Activated T-helper 2 cell treated with anti-CD3 and anti-CD28 coated beads, Interferon-gamma antibody, Interleukin-2, Interleukin-4, amounts not matched to agents 10 μg/mL and 5 μg/mL and 100 μg/mL, durations not matched to agents 14 hours and 24 hours and 36 hours (primary cell): ENCODE data around the gene COBL. TPM values are rescaled to one million over a fixed set of nuclear protein-coding genes. Genes with fewer than 3 reads are reported as not detected.

Experiments used
- DNase-seq: peaks from one replicate; pipeline ENCODE4 v3.0.0; 2021; ENCODE audit warnings: low spot score
- H3K27ac Mint-ChIP-seq: one replicate; pipeline ENCODE4 v1.8.0; 2021; ENCODE audit warnings: mixed read lengths
- H3K27me3 Mint-ChIP-seq: one replicate; pipeline ENCODE4 v1.8.0; 2021; ENCODE audit warnings: low read depth, mixed read lengths
- H3K36me3 Mint-ChIP-seq: one replicate; pipeline ENCODE4 v1.8.0; 2021; ENCODE audit warnings: low read depth, mixed read lengths
- H3K4me1 Mint-ChIP-seq: one replicate; pipeline ENCODE4 v1.8.0; 2021; ENCODE audit warnings: low read depth, mixed read lengths
- H3K4me3 Mint-ChIP-seq: one replicate; pipeline ENCODE4 v1.8.0; 2021; ENCODE audit warnings: low read depth, mild to moderate bottlenecking, moderate library complexity, mixed read lengths
- H3K9me3 Mint-ChIP-seq: one replicate; pipeline ENCODE4 v1.8.0; 2021; ENCODE audit warnings: mixed read lengths
- intact Hi-C: fragments of 100-400 bp; cut with micrococcal nuclease; formaldehyde crosslinking; loops from one replicate; pipeline ENCODE4 v1.15.1; 2023
- total RNA-seq: library from RNA; stranded (reverse); gene quantifications from 2 replicates; pipeline ENCODE4 v1.2.3, GENCODE V29; 2022

COBL gene
- total RNA-seq, 1 donor from 2014 or later, result not detected

DNA sequence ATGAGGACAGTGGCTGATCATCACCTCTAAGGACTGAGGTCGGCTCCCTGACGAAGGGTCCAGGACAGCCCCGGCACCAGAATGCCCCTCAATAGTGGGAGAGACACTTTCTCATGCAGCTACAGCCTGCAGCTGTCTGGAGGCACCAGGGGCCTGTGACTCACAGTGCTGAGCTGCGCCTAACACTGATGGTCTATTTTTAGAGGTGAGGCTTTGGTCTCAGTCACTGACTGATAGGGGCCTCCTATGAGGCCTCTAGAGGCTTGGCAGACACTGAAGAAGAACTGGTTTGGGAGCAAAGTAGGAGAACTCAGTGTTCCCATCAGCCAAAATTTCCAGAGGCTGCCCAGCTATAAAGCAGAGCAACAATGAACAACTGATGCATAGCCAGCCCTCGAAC is 130.1 kb downstream of the COBL start:
- H3K9me3 Mint-ChIP-seq, result no peaks in the 10 kb centered on the region
- no peak overlapping the region for H3K4me3 Mint-ChIP-seq
- DNase-seq, result no peak
- intact Hi-C loops, result no loop called here
- H3K36me3 Mint-ChIP-seq, result no peaks in the 10 kb centered on the region
- H3K4me1 Mint-ChIP-seq, result no peaks in the 10 kb centered on the region
- no peaks in the 10 kb centered on the region for H3K27me3 Mint-ChIP-seq
- no peak overlapping the region for H3K27ac Mint-ChIP-seq

DNA sequence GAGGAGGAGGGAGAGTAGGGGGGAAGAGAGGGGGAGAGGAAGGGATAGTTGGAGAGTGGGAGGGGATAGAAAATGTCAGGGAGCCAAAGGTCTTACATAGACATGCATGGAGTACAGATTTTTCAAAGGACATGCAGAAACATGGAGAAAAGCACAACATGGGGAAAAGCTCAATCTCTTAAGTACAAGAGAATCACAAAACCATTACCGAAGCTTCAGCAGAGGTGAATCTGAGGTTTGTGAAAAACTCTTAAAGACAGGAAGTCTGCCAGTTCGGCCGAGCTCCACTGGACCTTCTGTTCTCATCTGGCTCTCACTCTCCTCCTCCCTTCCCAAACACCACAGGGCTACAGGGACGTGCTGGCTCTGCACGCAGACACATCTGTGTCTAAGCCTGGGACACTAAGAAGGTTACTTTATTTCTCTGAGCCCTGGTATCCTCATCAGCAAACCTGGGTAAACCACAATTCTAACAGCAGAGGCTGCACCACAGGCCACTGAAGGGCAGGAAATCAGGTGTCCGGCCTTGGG is 133.9 kb downstream of the COBL start:
- Mint-ChIP-seq H3K27me3 (peaks cover 2% of the 10 kb centered on the region), H3K27ac (no peak overlapping the region), H3K9me3 (no peaks in the 10 kb centered on the region), H3K4me3 (no peak overlapping the region), H3K36me3 (no peaks in the 10 kb centered on the region), H3K4me1 (no peaks in the 10 kb centered on the region)
- DNase-seq, result no peak
- intact Hi-C loops, result no loop called here

- Mint-ChIP-seq H3K27me3 (peaks cover 2% of the 10 kb centered on the region), H3K4me3 (no peak overlapping the region), H3K27ac (no peak overlapping the region), H3K4me1 (no peaks in the 10 kb centered on the region), H3K9me3 (no peaks in the 10 kb centered on the region), H3K36me3 (no peaks in the 10 kb centered on the region)
- intact Hi-C loops, result no loop called here
- DNase-seq, result no peak
Observed at GRCh38 chr7:51180092-51180491, 136.5 kb downstream of the COBL start.

DNA sequence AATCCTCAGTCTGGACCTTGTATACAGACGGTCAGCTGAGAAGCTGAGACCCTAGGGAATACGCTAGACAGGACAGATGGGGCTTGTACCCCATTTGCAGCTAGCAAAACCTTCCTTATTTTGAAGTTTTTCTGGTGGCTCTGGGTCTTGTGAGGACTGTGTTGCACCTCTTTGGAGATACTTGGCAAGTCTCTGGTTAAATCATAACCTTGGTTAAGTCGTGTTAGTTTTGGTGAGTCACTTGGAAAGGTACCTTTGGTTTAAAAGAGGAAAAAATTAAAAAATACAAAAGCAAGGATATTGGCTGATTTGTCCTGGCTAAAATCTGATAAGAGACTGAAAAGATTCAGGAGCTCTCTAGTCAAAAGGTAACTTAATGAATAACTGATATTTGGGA is 140.6 kb downstream of the COBL start:
- Mint-ChIP-seq H3K27ac (no peak overlapping the region), H3K36me3 (no peaks in the 10 kb centered on the region), H3K9me3 (no peaks in the 10 kb centered on the region), H3K4me1 (no peaks in the 10 kb centered on the region), H3K4me3 (no peak overlapping the region), H3K27me3 (peaks cover 2% of the 10 kb centered on the region)
- intact Hi-C loops, result no loop called here
- DNase-seq, result no peak

GRCh38 chr7:51175316-51175991 is 141.2 kb downstream of the COBL start:
- peaks cover 2% of the 10 kb centered on the region for H3K27me3 Mint-ChIP-seq
- no peaks in the 10 kb centered on the region for H3K9me3 Mint-ChIP-seq
- no peaks in the 10 kb centered on the region for H3K4me1 Mint-ChIP-seq
- no peak overlapping the region for H3K27ac Mint-ChIP-seq
- no peak for DNase-seq
- intact Hi-C loops, result no loop called here
- no peak overlapping the region for H3K4me3 Mint-ChIP-seq
- no peaks in the 10 kb centered on the region for H3K36me3 Mint-ChIP-seq

DNA sequence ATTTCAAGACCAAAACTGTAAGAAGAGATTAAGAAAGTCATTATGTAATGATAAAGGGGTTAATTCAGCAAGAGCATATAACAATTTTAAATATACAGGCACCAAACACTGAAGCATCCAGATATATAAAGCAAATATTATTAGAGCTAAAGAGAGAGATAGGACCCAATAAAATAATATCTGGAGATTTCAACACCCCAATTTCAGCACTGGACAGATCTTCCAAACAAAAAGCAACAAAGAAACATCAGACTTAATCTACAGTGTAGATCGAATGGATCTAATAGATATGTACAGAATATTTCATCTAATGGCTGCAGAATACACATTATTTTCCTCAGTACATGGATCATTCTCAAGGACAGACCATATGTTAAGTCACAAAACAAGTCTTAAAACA is 151.3 kb downstream of the COBL start:
- Mint-ChIP-seq H3K9me3 (no peaks in the 10 kb centered on the region), H3K27me3 (peaks cover 39% of the 10 kb centered on the region), H3K27ac (no peak overlapping the region), H3K4me1 (peaks cover 16% of the 10 kb centered on the region), H3K4me3 (no peak overlapping the region), H3K36me3 (no peaks in the 10 kb centered on the region)
- intact Hi-C loops, result no loop called here
- no peak for DNase-seq

GRCh38 chr7:51162724-51163329 is 153.8 kb downstream of the COBL start:
- H3K27ac Mint-ChIP-seq, result no peak overlapping the region
- peaks cover 39% of the 10 kb centered on the region for H3K27me3 Mint-ChIP-seq
- no peaks in the 10 kb centered on the region for H3K9me3 Mint-ChIP-seq
- intact Hi-C loops, result loop anchor here (1.0 kb wide), 2 partner anchors 204 to 696 kb away; no protein-coding TSS in a partner anchor
- peaks cover 16% of the 10 kb centered on the region for H3K4me1 Mint-ChIP-seq
- H3K36me3 Mint-ChIP-seq, result no peaks in the 10 kb centered on the region
- H3K4me3 Mint-ChIP-seq, result no peak overlapping the region
- peak; percentile 57 for DNase-seq

GRCh38 chr7:51161937-51162336 is 154.7 kb downstream of the COBL start:
- peaks cover 16% of the 10 kb centered on the region for H3K4me1 Mint-ChIP-seq
- H3K27ac Mint-ChIP-seq, result no peak overlapping the region
- H3K9me3 Mint-ChIP-seq, result no peaks in the 10 kb centered on the region
- intact Hi-C loops, result loop anchor here (1.0 kb wide), 3 partner anchors 205 to 1070 kb away; no protein-coding TSS in a partner anchor
- no peak for DNase-seq
- H3K4me3 Mint-ChIP-seq, result no peak overlapping the region
- H3K27me3 Mint-ChIP-seq, result peaks cover 36% of the 10 kb centered on the region
- H3K36me3 Mint-ChIP-seq, result no peaks in the 10 kb centered on the region

- intact Hi-C loops, result loop anchor here (1.0 kb wide), 1 partner anchor 1069 kb away; no protein-coding TSS in a partner anchor
- H3K9me3 Mint-ChIP-seq, result no peaks in the 10 kb centered on the region
- H3K27ac Mint-ChIP-seq, result no peak overlapping the region
- H3K36me3 Mint-ChIP-seq, result no peaks in the 10 kb centered on the region
- peak; percentile 25 for DNase-seq
- peaks cover 16% of the 10 kb centered on the region for H3K4me1 Mint-ChIP-seq
- H3K4me3 Mint-ChIP-seq, result no peak overlapping the region
- H3K27me3 Mint-ChIP-seq, result peaks cover 34% of the 10 kb centered on the region
Observed at GRCh38 chr7:51160990-51161615, 155.5 kb downstream of the COBL start.

DNA sequence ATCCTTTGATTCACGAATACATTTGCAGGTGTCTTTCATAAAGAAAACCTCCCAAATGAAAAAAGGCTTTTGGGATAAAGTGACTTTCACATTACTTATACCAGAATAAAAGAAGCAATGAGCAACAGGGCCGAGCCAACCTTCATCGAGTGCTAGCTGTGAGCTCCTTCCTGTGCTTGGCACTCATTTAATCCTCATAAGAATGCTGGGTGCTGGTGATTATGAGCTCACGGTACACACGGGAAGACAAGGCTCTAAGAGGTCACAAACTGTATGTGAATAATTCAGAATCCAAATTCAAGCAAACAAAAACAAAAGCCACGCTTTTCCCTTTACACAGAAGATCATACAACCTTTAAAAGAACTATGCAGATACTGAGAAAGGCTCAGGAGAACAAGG is 156.2 kb downstream of the COBL start:
- H3K4me1 Mint-ChIP-seq, result peaks cover 16% of the 10 kb centered on the region
- H3K36me3 Mint-ChIP-seq, result no peaks in the 10 kb centered on the region

GRCh38 chr7:51158742-51159445 is 157.7 kb downstream of the COBL start:
- no peaks in the 10 kb centered on the region for H3K9me3 Mint-ChIP-seq
- H3K27ac Mint-ChIP-seq, result no peak overlapping the region
- DNase-seq, result no peak
- peaks cover 13% of the 10 kb centered on the region for H3K4me1 Mint-ChIP-seq
- no peaks in the 10 kb centered on the region for H3K36me3 Mint-ChIP-seq
- H3K27me3 Mint-ChIP-seq, result peaks cover 25% of the 10 kb centered on the region
- intact Hi-C loops, result no loop called here
- no peak overlapping the region for H3K4me3 Mint-ChIP-seq

More for the DNA sequence above, 156.2 kb downstream of the COBL start:
- Mint-ChIP-seq H3K27me3 (peaks cover 33% of the 10 kb centered on the region), H3K9me3 (no peaks in the 10 kb centered on the region), H3K4me3 (no peak overlapping the region), H3K27ac (no peak overlapping the region)
- intact Hi-C loops, result no loop called here
- DNase-seq, result no peak

DNA sequence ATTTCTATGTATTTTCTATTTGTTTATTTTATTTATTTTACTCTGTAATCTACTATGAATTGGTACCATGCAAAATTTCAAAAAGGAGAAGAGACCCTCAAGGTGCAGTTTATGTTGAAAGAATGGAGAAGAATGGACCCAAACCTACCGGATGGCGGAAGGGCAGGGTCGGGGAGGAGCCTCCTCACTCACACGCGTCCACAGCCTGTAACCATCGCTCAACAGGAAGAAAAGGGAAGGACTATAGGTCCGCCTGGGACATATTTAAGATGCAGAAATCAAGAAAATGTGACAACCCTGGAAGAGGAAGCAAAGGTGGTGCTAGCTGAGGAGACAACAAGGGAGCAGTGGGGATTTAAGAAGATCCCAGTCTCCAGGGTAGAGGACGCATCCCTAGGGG is 158.4 kb downstream of the COBL start:
- peaks cover 27% of the 10 kb centered on the region for H3K27me3 Mint-ChIP-seq
- DNase-seq, result no peak
- no peak overlapping the region for H3K27ac Mint-ChIP-seq
- H3K4me1 Mint-ChIP-seq, result peaks cover 8% of the 10 kb centered on the region
- H3K4me3 Mint-ChIP-seq, result no peak overlapping the region
- no peaks in the 10 kb centered on the region for H3K9me3 Mint-ChIP-seq
- intact Hi-C loops, result no loop called here
- no peaks in the 10 kb centered on the region for H3K36me3 Mint-ChIP-seq
